Parathyroid adenoma (tissue), 2 donors: ENCODE results near the gene LAMA5.

ENCODE experiments used
- H2AFZ ChIP-seq: fragments of 300-600 bp; sonication (generic); one replicate; pipeline ENCODE4 v1.7.0; 2017; ENCODE audit warnings: antibody characterized with exemption, mild to moderate bottlenecking
- H3K27ac ChIP-seq: fragments of 300-600 bp; sonication (generic); one replicate; pipeline ENCODE4 v1.7.0; 2017
- H3K27me3 ChIP-seq: fragments of 300-600 bp; sonication (generic); one replicate; pipeline ENCODE4 v1.7.0; 2017; ENCODE audit warnings: low read length; ENCODE audit not compliant: control insufficient read depth, insufficient read depth
- H3K36me3 ChIP-seq: fragments of 300-600 bp; sonication (generic); one replicate; pipeline ENCODE4 v1.7.0; 2017; ENCODE audit warnings: low read length; ENCODE audit not compliant: control insufficient read depth, insufficient read depth
- H3K4me1 ChIP-seq: fragments of 300-600 bp; sonication (generic); one replicate; pipeline ENCODE4 v1.7.0; 2017; ENCODE audit warnings: control low read depth
- H3K4me2 ChIP-seq: fragments of 300-600 bp; sonication (generic); one replicate; pipeline ENCODE4 v1.7.0; 2017; ENCODE audit warnings: low read length
- H3K4me3 ChIP-seq: fragments of 300-600 bp; sonication (generic); one replicate; pipeline ENCODE4 v1.7.0; 2017; ENCODE audit warnings: low read depth, low read length
- H3K79me2 ChIP-seq: fragments of 300-600 bp; sonication (generic); one replicate; pipeline ENCODE4 v1.7.0; 2017; ENCODE audit warnings: control low read depth
- H3K9ac ChIP-seq: fragments of 300-600 bp; sonication (generic); one replicate; pipeline ENCODE4 v1.7.0; 2017; ENCODE audit warnings: mild to moderate bottlenecking
- H3K9me3 ChIP-seq: fragments of 300-600 bp; sonication (generic); one replicate; pipeline ENCODE4 v1.7.0; 2017; ENCODE audit warnings: low read length; ENCODE audit not compliant: control insufficient read depth
- CTCF ChIP-seq: fragments of 300-600 bp; sonication (generic); IDR thresholded peaks from one replicate; pipeline ENCODE4 v1.7.0; 2017; ENCODE audit warnings: antibody characterized with exemption, mild to moderate bottlenecking
- donor health status: primary hyperparathyroidism.

The LAMA5 gene

GRCh38 chr20:62263396-62263795 is 103.7 kb downstream of the LAMA5 start:
- Histone ChIP-seq H3K27ac (no peak overlapping the region), H3K9me3 (no peaks in the 10 kb centered on the region), H3K4me2 (no peak overlapping the region), H3K9ac (no peak overlapping the region), H3K79me2 (peaks cover 55% of the 10 kb centered on the region), H3K27me3 (no peaks in the 10 kb centered on the region), H3K36me3 (no peaks in the 10 kb centered on the region), H3K4me1 (no peaks in the 10 kb centered on the region), H2AFZ (no peak overlapping the region), H3K4me3 (no peak overlapping the region)
- TF ChIP-seq CTCF: no peak

GRCh38 chr20:62262064-62262463 is 105.0 kb downstream of the LAMA5 start:
- peaks cover 67% of the 10 kb centered on the region for H3K79me2 ChIP-seq
- no peak overlapping the region for H3K27ac ChIP-seq
- H2AFZ ChIP-seq: no peak overlapping the region
- H3K4me3 ChIP-seq: no peak overlapping the region
- no peaks in the 10 kb centered on the region for H3K9me3 ChIP-seq
- no peak for TF ChIP-seq CTCF
- no peaks in the 10 kb centered on the region for H3K4me1 ChIP-seq
- H3K36me3 ChIP-seq: no peaks in the 10 kb centered on the region
- H3K4me2 ChIP-seq: no peak overlapping the region
- H3K9ac ChIP-seq: no peak overlapping the region
- H3K27me3 ChIP-seq: no peaks in the 10 kb centered on the region

GRCh38 chr20:62259294-62259565 is 107.9 kb downstream of the LAMA5 start:
- Histone ChIP-seq H3K79me2 (peaks cover 76% of the 10 kb centered on the region), H3K36me3 (no peaks in the 10 kb centered on the region), H3K4me3 (no peak overlapping the region), H3K27ac (no peak overlapping the region), H3K27me3 (no peaks in the 10 kb centered on the region), H2AFZ (no peak overlapping the region), H3K4me1 (no peaks in the 10 kb centered on the region), H3K9me3 (no peaks in the 10 kb centered on the region), H3K4me2 (no peak overlapping the region), H3K9ac (no peak overlapping the region)
- TF ChIP-seq CTCF: no peak
